Adrenal gland (tissue), 12 donors: ENCODE measurements around the gene MYH7. TPM values are rescaled to one million over a fixed set of nuclear protein-coding genes. Genes with fewer than 3 reads are reported as not detected.

Source experiments
- DNase-seq, 7 donors: peaks; one replicate each; pipeline ENCODE4 v3.0.0-alpha.2; 2019 to 2020
- H3K27ac ChIP-seq, 5 donors: fragments of 200-600 bp; sonication (generic) in 4 of 5; 1 replicate in 3 of 5; 2 replicates in 2 of 5; pipeline versions ENCODE4 v1.5.1 to v1.8.0; 2016 to 2020; ENCODE audit warnings: mild to moderate bottlenecking in 1 of 5
- H3K27me3 ChIP-seq: fragments of 200-600 bp; 2 replicates; pipeline ENCODE4 v1.8.0; 2021
- H3K36me3 ChIP-seq, 2 donors: fragments of 200-600 bp; replicated peaks in 1 of 2; 1 replicate in 1 of 2; 2 replicates in 1 of 2; pipeline versions ENCODE4 v1.5.1 to v1.8.0; 2018 to 2022
- H3K4me1 ChIP-seq, 2 donors: fragments of 200-600 bp; replicated peaks in 1 of 2; 1 replicate in 1 of 2; 2 replicates in 1 of 2; pipeline versions ENCODE4 v1.5.1 to v1.8.0; 2018 to 2021
- H3K4me3 ChIP-seq, 4 donors: fragments of 200-600 bp; sonication (generic) in 3 of 4; one replicate each; pipeline ENCODE4 v1.5.1; 2016 to 2018
- H3K9me3 ChIP-seq, 3 donors: fragments of 200-600 bp; sonication (generic) in 1 of 3; replicated peaks in 1 of 3; 1 replicate in 2 of 3; 2 replicates in 1 of 3; pipeline versions ENCODE4 v1.5.1 to v1.8.0; 2016 to 2021
- POLR2A ChIP-seq, 2 donors: fragments of 450-650 bp; IDR thresholded peaks; one replicate each; pipeline ENCODE4 v1.6.1; 2017; ENCODE audit warnings: antibody characterized with exemption in 2 of 2, mild to moderate bottlenecking in 2 of 2, moderate library complexity in 1 of 2
- WGBS, 4 donors: extraction: QIAGEN DNeasy Blood & Tissue Kit in 2 of 4; methylation state at CpG; one replicate each; pipeline versions ENCODE4 v1.1.5 to v1.1.7; 2013 to 2017; 5-methylcytosine and 5-hydroxymethylcytosine counted together
- intact Hi-C, 2 donors: fragments of 100-400 bp; cut with DNase I; formaldehyde crosslinking; loops; one replicate each; pipeline versions ENCODE4 v1.14.1 to v1.15.0; 2022 to 2023
- polyA plus RNA-seq, 3 donors: library from polyadenylated mRNA; stranded (reverse); fragments of 200-250 nt in 2 of 3; fragments of 350-450 nt in 1 of 3; fragmentation: Illumina TruSeq in 1 of 3; extraction: RNeasy Lipid Tissue Mini Kit (QIAGEN cat#74804) in 1 of 3; gene quantifications; one replicate each; pipeline ENCODE4 v1.2.3, GENCODE V29; 2013 to 2014
- total RNA-seq, 9 donors: library from RNA; depleted of rRNA in 4 of 9; stranded (reverse); fragments of >200 nt in 4 of 9; fragments of 120-200 nt in 1 of 9; fragmentation: NEBNext Ultra II Directional in 1 of 9; extraction: Animal tissue kit (Norgen Biotek cat#: 25700) in 1 of 9; gene quantifications; one replicate each; pipeline versions ENCODE4 v1.1.0 to v1.2.4, GENCODE V29; 2013 to 2023
- TF ChIP-seq, protein P1 (sequence below), 6 experiments: fragments of 450-650 bp in 4 of 6; fragments of 200-600 bp in 2 of 6; sonication (generic) in 1 of 6; IDR thresholded peaks; 1 replicate in 5 of 6; 2 replicates in 1 of 6; pipeline versions ENCODE4 v1.5.1 to v1.8.0; 2016 to 2021; ENCODE audit warnings: antibody characterized with exemption in 6 of 6, mild to moderate bottlenecking in 2 of 6, moderate library complexity in 1 of 6
- donor health status: healthy with polysubstance abuse.
- donor health status: Bipolar disorder and iron deficiency.
- donor health status: DM: yes; HTN: yes; CAD: no.
- donor health status: DM: no; HTN: no; CAD: no.
- donor health status: DM: no; HTN: no; CAD: no.
- donor health status: DM: yes; HTN: yes; CAD: no.

The MYH7 gene
- total and polyA plus RNA-seq, 12 donors, result 0.06 to 7.1 (median 0.64) TPM; not detected in 4

DNA sequence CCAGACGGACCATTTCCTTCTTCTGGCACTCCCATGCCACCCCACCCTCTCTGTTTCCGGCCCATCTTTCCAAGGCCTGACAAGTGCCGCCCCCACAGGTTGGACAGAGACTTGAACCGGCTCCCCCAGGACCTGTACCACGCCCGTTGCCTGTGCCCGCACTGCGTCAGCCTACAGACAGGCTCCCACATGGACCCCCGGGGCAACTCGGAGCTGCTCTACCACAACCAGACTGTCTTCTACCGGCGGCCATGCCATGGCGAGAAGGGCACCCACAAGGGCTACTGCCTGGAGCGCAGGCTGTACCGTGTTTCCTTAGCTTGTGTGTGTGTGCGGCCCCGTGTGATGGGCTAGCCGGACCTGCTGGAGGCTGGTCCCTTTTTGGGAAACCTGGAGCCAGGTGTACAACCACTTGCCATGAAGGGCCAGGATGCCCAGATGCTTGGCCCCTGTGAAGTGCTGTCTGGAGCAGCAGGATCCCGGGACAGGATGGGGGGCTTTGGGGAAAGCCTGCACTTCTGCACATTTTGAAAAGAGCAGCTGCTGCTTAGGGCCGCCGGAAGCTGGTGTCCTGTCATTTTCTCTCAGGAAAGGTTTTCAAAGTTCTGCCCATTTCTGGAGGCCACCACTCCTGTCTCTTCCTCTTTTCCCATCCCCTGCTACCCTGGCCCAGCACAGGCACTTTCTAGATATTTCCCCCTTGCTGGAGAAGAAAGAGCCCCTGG is 59.8 kb downstream of the MYH7 start:
- no peak for DNase-seq
- Histone ChIP-seq H3K36me3 (no peaks in the 10 kb centered on the region), H3K4me1 (no peaks in the 10 kb centered on the region), H3K27ac (no peak overlapping the region), H3K4me3 (no peak overlapping the region), H3K27me3 (no peaks in the 10 kb centered on the region), H3K9me3 (no peaks in the 10 kb centered on the region)
- TF ChIP-seq POLR2A (IDR thresholded peaks at IDR 0.05), result no peak
- TF ChIP-seq, protein P1, sequence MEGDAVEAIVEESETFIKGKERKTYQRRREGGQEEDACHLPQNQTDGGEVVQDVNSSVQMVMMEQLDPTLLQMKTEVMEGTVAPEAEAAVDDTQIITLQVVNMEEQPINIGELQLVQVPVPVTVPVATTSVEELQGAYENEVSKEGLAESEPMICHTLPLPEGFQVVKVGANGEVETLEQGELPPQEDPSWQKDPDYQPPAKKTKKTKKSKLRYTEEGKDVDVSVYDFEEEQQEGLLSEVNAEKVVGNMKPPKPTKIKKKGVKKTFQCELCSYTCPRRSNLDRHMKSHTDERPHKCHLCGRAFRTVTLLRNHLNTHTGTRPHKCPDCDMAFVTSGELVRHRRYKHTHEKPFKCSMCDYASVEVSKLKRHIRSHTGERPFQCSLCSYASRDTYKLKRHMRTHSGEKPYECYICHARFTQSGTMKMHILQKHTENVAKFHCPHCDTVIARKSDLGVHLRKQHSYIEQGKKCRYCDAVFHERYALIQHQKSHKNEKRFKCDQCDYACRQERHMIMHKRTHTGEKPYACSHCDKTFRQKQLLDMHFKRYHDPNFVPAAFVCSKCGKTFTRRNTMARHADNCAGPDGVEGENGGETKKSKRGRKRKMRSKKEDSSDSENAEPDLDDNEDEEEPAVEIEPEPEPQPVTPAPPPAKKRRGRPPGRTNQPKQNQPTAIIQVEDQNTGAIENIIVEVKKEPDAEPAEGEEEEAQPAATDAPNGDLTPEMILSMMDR (IDR thresholded peaks at IDR 0.05), result no peak
- intact Hi-C loops, result loop anchor here in 1 of 2 donors (5.0 kb wide), 1 partner anchor 108 kb away; no protein-coding TSS in a partner anchor
- 84 to 88% (median 84%) methylated on average over 15 to 21 of the region's 21 CpGs for WGBS, 4 donors

DNA sequence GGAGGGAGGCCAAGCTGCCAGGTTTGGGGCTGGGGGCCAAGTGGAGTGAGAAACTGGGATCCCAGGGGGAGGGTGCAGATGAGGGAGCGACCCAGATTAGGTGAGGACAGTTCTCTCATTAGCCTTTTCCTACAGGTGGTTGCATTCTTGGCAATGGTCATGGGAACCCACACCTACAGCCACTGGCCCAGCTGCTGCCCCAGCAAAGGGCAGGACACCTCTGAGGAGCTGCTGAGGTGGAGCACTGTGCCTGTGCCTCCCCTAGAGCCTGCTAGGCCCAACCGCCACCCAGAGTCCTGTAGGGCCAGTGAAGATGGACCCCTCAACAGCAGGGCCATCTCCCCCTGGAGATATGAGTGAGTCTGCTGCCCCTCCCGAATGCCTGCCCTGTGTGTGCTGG is 62.4 kb downstream of the MYH7 start:
- Histone ChIP-seq H3K4me1 (no peaks in the 10 kb centered on the region), H3K27ac (no peak overlapping the region), H3K9me3 (no peaks in the 10 kb centered on the region), H3K36me3 (no peaks in the 10 kb centered on the region), H3K4me3 (no peak overlapping the region), H3K27me3 (no peaks in the 10 kb centered on the region)
- DNase-seq, result no peak
- intact Hi-C loops, result no loop called here
- WGBS, 4 donors, result 73 to 87% (median 81%) methylated on average over 2 to 3 of the region's 3 CpGs
- no peak for TF ChIP-seq POLR2A (IDR thresholded peaks at IDR 0.05)

DNA sequence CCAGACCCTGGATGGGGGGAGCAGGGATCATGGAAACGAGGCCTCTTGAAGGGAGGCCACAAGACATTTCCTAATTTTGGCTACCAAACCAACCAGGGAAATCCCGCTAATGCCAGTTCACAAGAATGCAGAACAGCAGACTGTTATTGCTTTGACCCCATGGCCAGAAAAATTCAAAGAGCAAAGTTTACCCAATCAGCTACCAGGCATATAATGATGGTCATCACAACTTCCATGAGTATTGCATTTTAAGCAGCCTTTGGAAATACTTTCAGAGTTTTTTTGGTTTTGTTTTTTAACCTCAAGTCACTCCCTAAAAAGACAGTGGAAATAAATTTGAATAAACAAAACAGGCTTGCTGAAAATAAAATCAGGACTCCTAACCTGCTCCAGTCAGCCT is 63.0 kb downstream of the MYH7 start, which contains the start of gene IL25:
Gene IL25, plus strand, starts transcription at position 301 of the 400 bp plus-strand sequence.
- Histone ChIP-seq H3K27ac (no peak within 1 kb of the TSS), H3K4me1 (no peaks in the 10 kb centered on the region)

DNA sequence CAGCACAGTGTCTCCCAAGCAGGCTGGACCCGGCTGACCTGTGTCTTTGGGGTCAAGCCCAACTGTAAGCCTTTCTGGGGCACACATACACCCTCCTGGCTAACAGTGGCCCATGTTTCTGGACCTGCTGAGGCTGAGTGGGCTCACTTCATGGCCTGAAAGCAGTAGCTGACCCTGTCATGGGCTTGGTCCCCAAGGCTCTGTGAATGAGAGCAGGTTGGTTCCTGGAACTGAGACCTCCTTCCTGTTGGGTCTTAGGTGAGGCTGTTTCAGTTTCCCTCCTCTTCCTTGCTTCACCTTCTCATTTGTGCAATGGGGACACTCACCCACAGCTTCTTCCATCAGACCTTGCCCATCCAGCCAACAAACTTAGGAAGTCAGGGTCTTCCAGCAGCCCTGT is 63.6 kb downstream of the MYH7 start:
- TF ChIP-seq, protein P1 (IDR thresholded peaks at IDR 0.05), result no peak
- no peak for TF ChIP-seq POLR2A (IDR thresholded peaks at IDR 0.05)
- Histone ChIP-seq H3K9me3 (no peaks in the 10 kb centered on the region), H3K27me3 (no peaks in the 10 kb centered on the region), H3K4me3 (no peak overlapping the region), H3K36me3 (no peaks in the 10 kb centered on the region), H3K27ac (no peak overlapping the region), H3K4me1 (peaks cover 0 to 1% of the 10 kb centered on the region in 2 donors)
- WGBS, 4 donors, result 80 to 88% (median 84%) methylated on average over 1 of the region's 1 CpG
- no peak for DNase-seq
- intact Hi-C loops, result no loop called here

More for the DNA sequence above, 63.0 kb downstream of the MYH7 start, which contains the start of gene IL25:
- WGBS, 4 donors, result 66 to 73% (median 71%) methylated on average over 2 of the region's 2 CpGs
- no peaks in the 10 kb centered on the region for H3K9me3 ChIP-seq
- intact Hi-C loops, result no loop called here
- no peak within 1 kb of the TSS for H3K4me3 ChIP-seq
- DNase-seq, result no peak
- TF ChIP-seq POLR2A (IDR thresholded peaks at IDR 0.05), result no peak
- TF ChIP-seq, protein P1 (IDR thresholded peaks at IDR 0.05), result no peak
- no peaks in the 10 kb centered on the region for H3K27me3 ChIP-seq
- H3K36me3 ChIP-seq, result no peaks in the 10 kb centered on the region

DNA sequence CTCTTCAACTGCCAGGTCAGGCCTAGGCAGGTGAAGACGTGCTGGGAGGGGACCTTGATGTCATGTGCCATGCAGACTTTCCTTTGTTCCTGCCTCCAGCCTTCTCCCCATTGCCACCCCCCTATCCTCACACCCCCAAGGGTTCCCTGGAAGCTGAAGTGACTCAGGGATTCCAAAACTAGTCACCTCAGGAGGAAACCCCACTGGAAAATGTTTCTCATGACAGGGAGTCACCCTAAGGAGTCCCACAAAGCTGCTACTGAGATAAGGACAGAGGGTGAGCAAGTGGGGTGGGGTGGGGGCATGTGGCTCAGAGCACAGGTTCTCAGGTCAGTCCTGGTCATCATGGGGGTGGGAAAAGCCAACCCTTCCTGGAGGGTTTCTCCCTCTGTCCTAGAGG is 65.2 kb downstream of the MYH7 start:
- no peak for DNase-seq
- no peak overlapping the region for H3K27ac ChIP-seq
- intact Hi-C loops, result no loop called here
- peaks cover 9% of the 10 kb centered on the region for H3K27me3 ChIP-seq
- H3K36me3 ChIP-seq, result no peaks in the 10 kb centered on the region
- H3K9me3 ChIP-seq, result no peaks in the 10 kb centered on the region
- no peak for TF ChIP-seq POLR2A (IDR thresholded peaks at IDR 0.05)
- TF ChIP-seq, protein P1 (IDR thresholded peaks at IDR 0.05), result no peak
- 50 to 88% (median 69%) methylated on average over 1 of the region's 1 CpG for WGBS, 4 donors
- peaks cover 0 to 4% of the 10 kb centered on the region in 2 donors for H3K4me1 ChIP-seq
- no peak overlapping the region for H3K4me3 ChIP-seq
